ENCODE data around the gene HYDIN.

DNA sequence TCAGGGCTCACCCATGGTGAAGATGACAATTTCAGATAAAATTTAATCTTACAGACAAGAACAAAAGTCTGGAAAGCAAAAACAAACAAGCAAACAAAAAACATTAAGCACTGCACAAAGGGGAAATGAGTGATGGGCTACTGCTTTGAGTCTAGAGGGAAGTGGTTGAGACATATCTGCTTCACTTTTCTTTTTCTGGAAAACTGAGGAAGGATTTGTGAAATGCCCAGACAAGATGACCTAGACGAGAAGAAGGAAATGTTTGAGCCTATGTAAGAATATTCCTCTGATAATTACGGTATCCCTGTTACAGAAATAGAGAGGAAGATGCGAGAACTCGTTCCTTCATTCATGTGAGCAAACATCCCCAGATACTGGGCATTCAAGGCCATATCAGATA is 11.5 kb upstream of the HYDIN start:
- TF ChIP-seq, protein P1, sequence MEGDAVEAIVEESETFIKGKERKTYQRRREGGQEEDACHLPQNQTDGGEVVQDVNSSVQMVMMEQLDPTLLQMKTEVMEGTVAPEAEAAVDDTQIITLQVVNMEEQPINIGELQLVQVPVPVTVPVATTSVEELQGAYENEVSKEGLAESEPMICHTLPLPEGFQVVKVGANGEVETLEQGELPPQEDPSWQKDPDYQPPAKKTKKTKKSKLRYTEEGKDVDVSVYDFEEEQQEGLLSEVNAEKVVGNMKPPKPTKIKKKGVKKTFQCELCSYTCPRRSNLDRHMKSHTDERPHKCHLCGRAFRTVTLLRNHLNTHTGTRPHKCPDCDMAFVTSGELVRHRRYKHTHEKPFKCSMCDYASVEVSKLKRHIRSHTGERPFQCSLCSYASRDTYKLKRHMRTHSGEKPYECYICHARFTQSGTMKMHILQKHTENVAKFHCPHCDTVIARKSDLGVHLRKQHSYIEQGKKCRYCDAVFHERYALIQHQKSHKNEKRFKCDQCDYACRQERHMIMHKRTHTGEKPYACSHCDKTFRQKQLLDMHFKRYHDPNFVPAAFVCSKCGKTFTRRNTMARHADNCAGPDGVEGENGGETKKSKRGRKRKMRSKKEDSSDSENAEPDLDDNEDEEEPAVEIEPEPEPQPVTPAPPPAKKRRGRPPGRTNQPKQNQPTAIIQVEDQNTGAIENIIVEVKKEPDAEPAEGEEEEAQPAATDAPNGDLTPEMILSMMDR (conservative IDR thresholded peaks at IDR 0.05; ENCODE audit: low read depth in 2 of 2), result no peak
- TF ChIP-seq EZH2phosphoT487 (IDR thresholded peaks at IDR 0.05; ENCODE audit: unreplicated experiment) (no peak), NANOG (IDR thresholded peaks at IDR 0.05; ENCODE audit: borderline replicate concordance) (no peak)
- TF ChIP-seq, protein P2, sequence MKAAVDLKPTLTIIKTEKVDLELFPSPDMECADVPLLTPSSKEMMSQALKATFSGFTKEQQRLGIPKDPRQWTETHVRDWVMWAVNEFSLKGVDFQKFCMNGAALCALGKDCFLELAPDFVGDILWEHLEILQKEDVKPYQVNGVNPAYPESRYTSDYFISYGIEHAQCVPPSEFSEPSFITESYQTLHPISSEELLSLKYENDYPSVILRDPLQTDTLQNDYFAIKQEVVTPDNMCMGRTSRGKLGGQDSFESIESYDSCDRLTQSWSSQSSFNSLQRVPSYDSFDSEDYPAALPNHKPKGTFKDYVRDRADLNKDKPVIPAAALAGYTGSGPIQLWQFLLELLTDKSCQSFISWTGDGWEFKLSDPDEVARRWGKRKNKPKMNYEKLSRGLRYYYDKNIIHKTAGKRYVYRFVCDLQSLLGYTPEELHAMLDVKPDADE (IDR thresholded peaks at IDR 0.05), result no peak

All from GM23338 (cell line).